Astrocyte of the cerebellum (primary cell): Measurements from ENCODE around the gene RFK.

ENCODE experiments used
- DNase-seq: peaks from one replicate; pipeline ENCODE4 v3.0.0-alpha.2; 2011; ENCODE audit warnings: low read depth
- H3K4me3 ChIP-seq: 2 replicates; pipeline ENCODE4 v1.5.1; 2011; ENCODE audit warnings: mild to moderate bottlenecking, low read depth, low read length, moderate library complexity
- in situ Hi-C: cut with HindIII; loops from 2 replicates; pipeline ENCODE4 v1.10.0; 2017; ENCODE audit warnings: low sequenced_read_pairs
- TF ChIP-seq, protein P1 (sequence below): IDR thresholded peaks from 2 replicates; pipeline ENCODE4 v1.5.1; 2012; ENCODE audit warnings: low read length, low read depth, moderate library complexity, mild to moderate bottlenecking; ENCODE audit errors: missing control alignments

Gene RFK

DNA sequence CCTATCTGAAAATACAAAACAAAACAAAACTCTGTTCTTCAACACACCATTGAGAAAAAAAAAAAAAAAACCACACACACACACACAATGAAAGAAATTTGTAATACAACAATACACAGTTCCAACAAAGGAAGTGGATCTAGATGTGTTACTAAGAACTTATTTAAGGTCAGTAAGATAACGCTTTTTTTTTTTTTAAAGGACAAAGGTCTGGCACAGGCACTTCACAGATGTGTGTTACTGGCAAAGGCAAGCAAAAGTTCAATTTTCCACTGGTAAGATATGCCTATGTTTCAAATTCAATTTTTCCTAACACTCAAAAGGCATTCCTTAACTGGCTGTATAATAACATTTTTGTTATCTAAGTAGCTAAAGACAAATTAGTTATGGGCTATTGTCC, 3.6 kb downstream of the RFK start:
- TF ChIP-seq, protein P1, sequence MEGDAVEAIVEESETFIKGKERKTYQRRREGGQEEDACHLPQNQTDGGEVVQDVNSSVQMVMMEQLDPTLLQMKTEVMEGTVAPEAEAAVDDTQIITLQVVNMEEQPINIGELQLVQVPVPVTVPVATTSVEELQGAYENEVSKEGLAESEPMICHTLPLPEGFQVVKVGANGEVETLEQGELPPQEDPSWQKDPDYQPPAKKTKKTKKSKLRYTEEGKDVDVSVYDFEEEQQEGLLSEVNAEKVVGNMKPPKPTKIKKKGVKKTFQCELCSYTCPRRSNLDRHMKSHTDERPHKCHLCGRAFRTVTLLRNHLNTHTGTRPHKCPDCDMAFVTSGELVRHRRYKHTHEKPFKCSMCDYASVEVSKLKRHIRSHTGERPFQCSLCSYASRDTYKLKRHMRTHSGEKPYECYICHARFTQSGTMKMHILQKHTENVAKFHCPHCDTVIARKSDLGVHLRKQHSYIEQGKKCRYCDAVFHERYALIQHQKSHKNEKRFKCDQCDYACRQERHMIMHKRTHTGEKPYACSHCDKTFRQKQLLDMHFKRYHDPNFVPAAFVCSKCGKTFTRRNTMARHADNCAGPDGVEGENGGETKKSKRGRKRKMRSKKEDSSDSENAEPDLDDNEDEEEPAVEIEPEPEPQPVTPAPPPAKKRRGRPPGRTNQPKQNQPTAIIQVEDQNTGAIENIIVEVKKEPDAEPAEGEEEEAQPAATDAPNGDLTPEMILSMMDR: no peak
- in situ Hi-C loops: no loop called here

DNA sequence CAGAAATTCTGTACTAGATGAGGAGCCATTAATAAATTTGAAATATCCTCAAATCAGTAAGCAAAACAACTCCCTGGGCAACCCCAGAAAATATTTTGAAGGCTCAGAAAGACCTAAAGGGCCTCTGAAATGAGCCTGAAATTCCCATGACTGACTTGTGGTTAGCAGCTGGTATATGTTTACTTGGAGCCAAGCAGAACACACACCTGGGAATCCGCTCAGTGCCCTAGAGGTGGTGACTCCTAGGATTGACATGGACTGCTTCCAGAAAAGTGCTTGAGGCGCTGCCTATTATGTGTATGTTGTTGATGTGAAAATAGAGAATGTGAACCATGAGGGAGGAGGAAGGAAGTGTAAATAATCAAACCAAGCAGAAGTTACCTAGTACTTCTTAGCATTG, 14.7 kb downstream of the RFK start:
- no peak for DNase-seq
- TF ChIP-seq, protein P1: no peak
- no peak overlapping the region for H3K4me3 ChIP-seq
- in situ Hi-C loops: no loop called here

More for the DNA sequence above, 3.6 kb downstream of the RFK start:
- H3K4me3 ChIP-seq: no peak overlapping the region
- no peak for DNase-seq

DNA sequence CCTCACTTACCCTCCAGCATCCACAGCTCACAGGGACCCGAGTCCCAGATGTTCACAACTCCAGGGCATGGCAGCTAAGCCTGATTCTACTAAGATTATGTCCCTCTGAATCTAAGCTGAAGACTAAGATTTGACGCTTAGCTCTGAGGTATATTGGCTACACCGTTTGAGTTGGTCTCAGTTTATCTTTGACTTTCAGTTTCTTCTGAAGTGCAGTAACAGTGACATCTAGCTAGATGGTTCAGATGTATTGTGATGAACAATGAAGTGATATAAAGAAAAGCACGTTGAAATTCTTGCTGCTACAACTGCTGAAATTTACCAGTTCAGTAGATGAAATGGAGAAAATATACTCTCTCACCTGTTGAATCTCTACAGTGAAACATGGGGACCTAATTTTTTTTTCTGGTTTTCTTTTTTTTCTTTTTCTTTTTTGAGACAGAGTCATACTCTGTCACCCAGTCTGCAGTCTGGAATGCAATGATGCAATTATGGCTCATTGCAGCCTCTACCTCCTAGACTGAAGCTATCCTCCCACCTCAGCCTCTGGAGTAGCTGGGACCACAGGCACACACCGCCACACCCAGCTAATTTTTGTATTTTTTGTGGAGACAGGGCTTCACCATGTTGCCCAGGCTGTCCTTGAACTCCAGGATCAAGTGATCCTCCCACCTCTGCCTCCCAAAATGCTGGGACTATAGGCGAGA, 15.7 kb downstream of the RFK start:
- TF ChIP-seq, protein P1: no peak
- H3K4me3 ChIP-seq: no peak overlapping the region
- no peak for DNase-seq
- in situ Hi-C loops: no loop called here

- no peak for DNase-seq
- no peak overlapping the region for H3K4me3 ChIP-seq
- in situ Hi-C loops: no loop called here
- TF ChIP-seq, protein P1: no peak
Observed at GRCh38 chr9:76377791-76378190, 16.4 kb downstream of the RFK start.

- H3K4me3 ChIP-seq: no peak overlapping the region
- TF ChIP-seq, protein P1: no peak
- DNase-seq: no peak
- in situ Hi-C loops: no loop called here
Observed at GRCh38 chr9:76374783-76375559, 19.3 kb downstream of the RFK start.

- no peak for DNase-seq
- no peak overlapping the region for H3K4me3 ChIP-seq
- TF ChIP-seq, protein P1: no peak
- in situ Hi-C loops: no loop called here
Observed at GRCh38 chr9:76373784-76374474, 20.3 kb downstream of the RFK start.
